Breast epithelium (tissue), 3 donors: ENCODE results near the gene CES4A.

Experiments used
- POLR2A ChIP-seq: fragments of 450-650 bp; IDR thresholded peaks from one replicate; pipeline ENCODE4 v1.6.1; 2016; ENCODE audit warnings: antibody characterized with exemption, mild to moderate bottlenecking, moderate library complexity
- POLR2AphosphoS5 ChIP-seq, 3 donors: sonication (generic); formaldehyde crosslinking; IDR thresholded peaks; one replicate each; pipeline ENCODE4 v1.6.1; 2017; ENCODE audit warnings: antibody characterized with exemption in 3 of 3
- TF ChIP-seq, protein P1 (sequence below), 3 donors: fragments of 450-650 bp; IDR thresholded peaks; one replicate each; pipeline ENCODE4 v1.5.1; 2016 to 2017; ENCODE audit warnings: antibody characterized with exemption in 3 of 3, mild to moderate bottlenecking in 3 of 3, moderate library complexity in 3 of 3

DNA sequence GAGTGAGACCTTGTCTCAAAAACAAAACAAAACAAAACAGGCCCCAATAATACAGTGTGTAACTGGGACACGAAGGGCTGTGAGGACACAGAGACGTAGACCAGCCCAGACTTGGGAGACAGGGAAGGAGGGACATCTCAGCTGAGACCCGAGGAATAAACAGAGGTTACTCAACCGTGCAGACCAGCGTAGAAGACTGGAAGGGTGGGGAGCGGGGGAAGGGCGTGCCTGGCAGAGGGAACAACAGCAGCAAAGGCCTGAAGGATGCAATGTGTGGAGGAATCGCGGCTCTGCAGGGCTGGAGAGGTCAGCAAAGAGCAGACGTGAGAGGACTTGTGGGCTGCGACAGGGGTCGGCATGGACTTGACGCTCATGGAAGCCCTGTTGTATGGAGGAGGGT, 11.6 kb upstream of the CES4A start:
- TF ChIP-seq, protein P1, sequence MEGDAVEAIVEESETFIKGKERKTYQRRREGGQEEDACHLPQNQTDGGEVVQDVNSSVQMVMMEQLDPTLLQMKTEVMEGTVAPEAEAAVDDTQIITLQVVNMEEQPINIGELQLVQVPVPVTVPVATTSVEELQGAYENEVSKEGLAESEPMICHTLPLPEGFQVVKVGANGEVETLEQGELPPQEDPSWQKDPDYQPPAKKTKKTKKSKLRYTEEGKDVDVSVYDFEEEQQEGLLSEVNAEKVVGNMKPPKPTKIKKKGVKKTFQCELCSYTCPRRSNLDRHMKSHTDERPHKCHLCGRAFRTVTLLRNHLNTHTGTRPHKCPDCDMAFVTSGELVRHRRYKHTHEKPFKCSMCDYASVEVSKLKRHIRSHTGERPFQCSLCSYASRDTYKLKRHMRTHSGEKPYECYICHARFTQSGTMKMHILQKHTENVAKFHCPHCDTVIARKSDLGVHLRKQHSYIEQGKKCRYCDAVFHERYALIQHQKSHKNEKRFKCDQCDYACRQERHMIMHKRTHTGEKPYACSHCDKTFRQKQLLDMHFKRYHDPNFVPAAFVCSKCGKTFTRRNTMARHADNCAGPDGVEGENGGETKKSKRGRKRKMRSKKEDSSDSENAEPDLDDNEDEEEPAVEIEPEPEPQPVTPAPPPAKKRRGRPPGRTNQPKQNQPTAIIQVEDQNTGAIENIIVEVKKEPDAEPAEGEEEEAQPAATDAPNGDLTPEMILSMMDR (IDR thresholded peaks at IDR 0.05), result no peak
- TF ChIP-seq POLR2A, result no peak
- TF ChIP-seq POLR2AphosphoS5 (IDR thresholded peaks at IDR 0.05), result no peak
